HG03460 (cell line): Measurements from ENCODE around the gene ASTN1.

ENCODE experiments used
- ATAC-seq: cut with Tn5 transposase; IDR thresholded peaks from one replicate; pipeline ENCODE4 v1.9.1; 2021; ENCODE audit not compliant: unreplicated experiment

ASTN1 gene

DNA sequence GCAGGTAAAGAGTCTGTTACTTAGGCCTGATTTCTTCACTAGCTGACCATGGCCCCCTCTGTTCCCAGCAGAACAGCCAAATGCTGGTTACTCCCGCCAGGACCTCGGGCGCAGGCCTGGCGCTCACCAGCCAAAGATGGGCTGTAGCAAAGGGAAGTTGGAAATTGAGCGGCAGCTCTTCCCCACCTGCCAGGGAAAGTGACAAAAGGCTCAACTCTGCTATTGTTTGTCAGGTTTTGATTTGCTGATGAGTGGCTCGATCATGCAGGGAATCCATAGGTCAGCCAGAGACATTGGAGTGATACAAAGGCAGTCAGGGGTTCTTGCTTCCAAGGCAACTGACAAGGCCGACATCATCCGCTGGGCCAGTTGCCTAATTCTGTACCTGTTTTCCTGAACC lies 120.1 kb downstream of the ASTN1 start:
- no peak for ATAC-seq

GRCh38 chr1:177043597-177043996 lies 120.9 kb downstream of the ASTN1 start:
- no peak for ATAC-seq

- no peak for ATAC-seq
Measured at GRCh38 chr1:177035586-177035985, 128.9 kb downstream of the ASTN1 start.

GRCh38 chr1:177033628-177034027 lies 130.9 kb downstream of the ASTN1 start:
- ATAC-seq, result no peak

GRCh38 chr1:177032434-177032833 lies 132.1 kb downstream of the ASTN1 start:
- no peak for ATAC-seq

GRCh38 chr1:177024623-177025022 lies 139.9 kb downstream of the ASTN1 start:
- ATAC-seq, result no peak

GRCh38 chr1:177023726-177024125 lies 140.8 kb downstream of the ASTN1 start:
- ATAC-seq, result no peak

GRCh38 chr1:177023249-177023648 lies 141.3 kb downstream of the ASTN1 start:
- no peak for ATAC-seq

- no peak for ATAC-seq
Measured at GRCh38 chr1:177021687-177022086, 142.8 kb downstream of the ASTN1 start.

DNA sequence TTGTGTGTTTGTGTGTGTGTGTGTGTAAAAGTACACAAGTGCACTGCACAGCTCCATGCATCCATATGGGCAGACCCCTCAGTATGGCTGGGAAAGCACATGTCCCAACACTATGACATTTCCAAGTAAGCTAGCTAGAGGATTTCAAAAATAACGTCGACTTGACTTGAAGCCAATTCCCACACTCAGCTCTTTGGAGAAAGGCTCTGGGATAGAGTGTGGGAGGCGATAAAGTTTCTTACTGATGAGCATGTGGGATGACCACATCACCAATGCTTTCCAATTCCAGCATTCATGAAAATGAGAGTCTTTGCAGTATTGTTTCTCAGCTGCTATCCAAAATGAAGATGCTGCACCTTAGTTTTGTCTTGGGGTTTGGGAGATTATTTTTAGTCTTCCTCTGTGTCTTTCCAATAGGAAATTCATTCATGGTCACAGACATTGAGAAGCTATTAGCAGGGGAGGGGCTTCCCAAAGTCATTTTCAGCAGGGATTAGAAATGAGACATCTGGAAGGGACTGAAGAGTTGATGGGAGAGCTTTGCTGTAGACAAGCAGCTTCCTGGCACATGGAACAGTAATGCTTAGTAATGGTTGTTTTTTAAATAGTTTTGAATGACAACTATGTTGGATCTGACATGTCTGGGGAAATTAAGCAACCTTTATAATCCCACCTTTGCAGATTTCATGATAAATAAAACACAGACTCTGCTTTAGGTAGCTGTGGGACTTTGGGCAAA lies 143.5 kb downstream of the ASTN1 start:
- no peak for ATAC-seq

- ATAC-seq, result no peak
Measured at GRCh38 chr1:177017287-177017852, 147.1 kb downstream of the ASTN1 start.

DNA sequence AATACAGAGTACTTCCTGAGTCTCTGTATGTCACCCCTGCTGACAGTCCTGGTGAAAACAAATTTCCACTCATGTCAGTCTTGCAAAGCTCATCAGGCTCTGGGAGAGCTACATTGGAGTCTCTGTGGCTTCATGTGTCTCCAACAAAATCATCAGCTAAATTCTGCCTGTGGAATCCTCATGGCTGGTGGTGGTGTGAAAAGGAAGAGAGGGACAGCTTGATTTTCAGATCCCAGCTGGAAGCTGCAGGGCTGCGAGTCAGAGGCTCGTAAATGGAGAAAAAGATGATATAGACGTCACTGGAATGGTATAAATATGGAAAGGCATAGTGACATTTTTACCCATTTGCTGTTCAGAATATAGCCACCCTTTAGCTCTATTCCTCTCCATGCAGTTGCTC lies 150.2 kb downstream of the ASTN1 start:
- ATAC-seq, result no peak

DNA sequence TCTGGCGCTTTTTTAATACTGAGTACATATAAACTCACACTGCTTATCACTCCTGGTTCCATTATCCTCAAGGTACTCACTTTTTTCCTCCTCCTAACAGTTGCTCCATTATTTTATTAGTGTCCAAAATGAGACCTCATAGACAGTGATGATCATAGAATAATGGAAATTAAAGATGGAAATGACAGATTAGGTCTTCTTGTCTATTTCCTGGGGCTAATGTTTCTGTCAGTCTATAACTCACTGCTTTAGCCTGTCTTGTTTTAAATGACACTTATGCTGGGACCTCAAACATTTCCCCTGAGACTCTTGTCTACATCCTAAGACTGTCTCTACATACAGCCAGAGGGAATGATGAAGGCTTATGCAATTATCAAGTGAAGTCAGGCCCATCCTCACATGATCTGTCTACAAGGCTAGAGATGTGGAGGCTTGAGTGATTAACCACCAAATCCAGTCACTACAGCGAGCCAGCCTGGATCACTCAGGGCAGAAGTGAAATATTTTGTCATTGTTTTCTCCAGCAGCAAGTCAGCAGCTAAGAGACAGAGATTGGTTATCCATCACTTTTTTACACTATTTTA lies 152.1 kb downstream of the ASTN1 start:
- ATAC-seq, result no peak

DNA sequence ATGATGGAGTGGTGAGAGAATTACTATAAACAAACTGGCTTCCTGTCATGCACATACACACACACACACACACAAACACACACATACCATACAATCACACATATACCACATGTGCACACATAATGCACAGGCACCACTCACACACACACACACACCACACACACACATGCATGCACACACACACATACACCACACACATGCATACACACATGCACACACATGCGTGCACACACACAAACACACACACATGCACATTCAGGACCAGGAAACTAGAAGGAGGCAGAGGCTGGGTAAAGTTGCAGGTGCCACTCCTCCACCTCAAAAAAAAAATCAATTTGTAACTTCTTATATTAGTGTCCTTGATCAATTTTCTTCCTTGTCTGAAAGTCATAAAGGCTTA lies 153.0 kb downstream of the ASTN1 start:
- no peak for ATAC-seq

DNA sequence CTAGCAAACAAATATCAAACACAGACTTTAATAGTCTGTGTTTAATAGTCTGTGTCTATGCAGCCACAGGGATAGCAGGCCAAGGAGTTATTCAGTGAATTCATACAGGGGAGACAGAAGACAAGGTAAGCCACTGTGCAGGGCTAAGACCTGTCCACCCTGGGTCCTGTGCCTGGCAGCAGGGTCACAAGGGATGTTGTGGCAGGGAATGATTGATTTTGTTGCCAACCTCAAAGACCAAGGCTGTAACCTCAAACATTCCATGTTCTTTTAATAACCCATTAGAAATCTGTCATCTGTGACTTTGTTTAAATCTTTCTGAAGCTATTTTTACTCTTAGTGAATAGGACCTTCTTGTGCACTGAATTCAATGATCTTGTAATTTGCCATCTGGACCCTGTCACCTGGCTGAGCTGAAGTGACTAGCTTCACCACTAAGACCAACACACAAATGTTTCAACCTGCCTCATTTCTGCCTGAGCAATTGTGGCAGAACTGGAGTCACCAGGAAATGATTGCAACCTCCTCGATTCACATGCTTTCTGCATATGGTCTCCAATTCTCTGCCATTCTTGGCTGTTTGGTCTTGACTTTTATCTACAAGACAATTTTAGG lies 154.2 kb downstream of the ASTN1 start:
- ATAC-seq, result no peak

DNA sequence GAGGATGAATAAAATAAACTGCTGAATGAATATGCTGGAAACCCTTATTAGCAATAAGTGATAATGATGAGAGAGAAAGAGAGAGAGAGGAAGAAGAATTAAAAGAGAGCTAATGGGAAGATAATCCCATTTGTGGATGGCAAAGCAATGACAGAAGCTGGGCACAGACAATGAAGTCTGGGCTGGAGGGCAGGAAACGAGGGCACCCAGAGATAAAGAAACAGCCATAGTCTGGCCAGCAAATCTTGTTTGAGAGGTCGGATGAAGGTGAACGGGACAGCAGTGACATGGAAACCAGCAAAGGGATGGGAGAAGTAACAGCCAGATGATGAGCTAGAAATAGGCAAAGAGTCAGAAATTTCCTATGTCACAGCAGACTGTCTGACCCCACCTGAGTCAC lies 155.9 kb downstream of the ASTN1 start:
- ATAC-seq, result no peak

DNA sequence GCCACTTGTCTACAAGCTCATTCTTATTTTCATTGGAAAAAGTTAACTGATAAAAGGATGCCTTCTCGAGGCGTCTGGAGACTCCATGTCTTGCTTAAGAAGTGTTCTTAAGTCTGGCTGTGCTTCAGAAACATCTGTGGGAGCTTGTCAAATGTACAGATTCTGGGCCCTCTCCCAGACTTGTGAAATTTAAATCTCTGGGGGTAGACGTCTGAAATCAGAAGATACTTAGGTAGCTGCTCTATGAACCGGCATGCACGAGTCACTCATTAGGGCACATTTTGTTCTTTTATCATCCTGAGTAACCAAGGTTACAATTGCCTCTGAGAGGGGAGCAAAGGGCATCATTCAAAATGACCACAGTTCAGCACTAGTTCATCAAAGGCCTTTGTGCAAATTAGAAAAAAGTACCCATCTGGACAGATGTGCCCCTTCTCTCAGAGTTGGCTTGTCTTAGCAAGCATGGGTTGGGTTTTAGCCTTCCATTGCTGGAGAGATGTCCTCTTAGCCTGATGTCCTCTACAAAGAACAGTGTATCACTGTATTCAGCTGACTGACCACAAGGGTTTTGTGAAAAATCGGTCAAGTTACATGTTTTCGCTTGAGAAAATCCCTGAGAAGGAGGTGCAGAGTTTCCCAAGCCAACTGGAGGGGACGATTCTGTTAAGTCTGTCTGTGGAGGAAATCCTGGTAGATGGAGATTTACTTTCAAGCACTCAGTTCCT lies 156.9 kb downstream of the ASTN1 start:
- no peak for ATAC-seq

- no peak for ATAC-seq
Measured at GRCh38 chr1:177002891-177003290, 161.6 kb downstream of the ASTN1 start.

- ATAC-seq, result no peak
Measured at GRCh38 chr1:177001556-177001955, 163.0 kb downstream of the ASTN1 start.

DNA sequence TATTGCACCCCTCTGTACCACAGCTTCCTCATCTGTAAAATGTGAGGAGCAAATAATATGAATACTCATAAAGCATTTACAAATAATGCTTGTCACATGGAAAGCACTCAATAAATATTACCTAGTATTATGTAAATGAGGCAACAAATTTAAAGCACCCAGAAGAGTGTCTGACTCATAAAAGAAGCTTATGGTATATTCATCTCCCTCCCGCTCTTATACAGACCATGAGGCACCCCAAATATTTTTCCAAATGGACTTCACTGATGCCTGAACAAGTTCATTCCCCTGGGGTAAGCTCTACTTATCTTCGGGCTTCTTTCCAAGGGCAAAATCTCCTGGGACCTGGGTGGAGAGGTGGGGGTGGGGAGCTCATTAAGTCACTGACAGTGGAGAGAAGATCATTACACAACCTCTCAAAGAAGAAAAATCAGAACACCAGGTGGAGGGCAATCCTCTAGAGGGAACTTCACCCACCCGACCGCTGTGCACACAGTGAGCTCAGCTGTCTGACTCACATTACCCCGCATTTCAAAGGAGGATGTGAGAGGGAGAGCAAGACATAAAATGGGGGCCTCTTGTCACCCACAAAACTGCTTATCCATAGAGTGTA lies 166.2 kb downstream of the ASTN1 start:
- ATAC-seq, result no peak

DNA sequence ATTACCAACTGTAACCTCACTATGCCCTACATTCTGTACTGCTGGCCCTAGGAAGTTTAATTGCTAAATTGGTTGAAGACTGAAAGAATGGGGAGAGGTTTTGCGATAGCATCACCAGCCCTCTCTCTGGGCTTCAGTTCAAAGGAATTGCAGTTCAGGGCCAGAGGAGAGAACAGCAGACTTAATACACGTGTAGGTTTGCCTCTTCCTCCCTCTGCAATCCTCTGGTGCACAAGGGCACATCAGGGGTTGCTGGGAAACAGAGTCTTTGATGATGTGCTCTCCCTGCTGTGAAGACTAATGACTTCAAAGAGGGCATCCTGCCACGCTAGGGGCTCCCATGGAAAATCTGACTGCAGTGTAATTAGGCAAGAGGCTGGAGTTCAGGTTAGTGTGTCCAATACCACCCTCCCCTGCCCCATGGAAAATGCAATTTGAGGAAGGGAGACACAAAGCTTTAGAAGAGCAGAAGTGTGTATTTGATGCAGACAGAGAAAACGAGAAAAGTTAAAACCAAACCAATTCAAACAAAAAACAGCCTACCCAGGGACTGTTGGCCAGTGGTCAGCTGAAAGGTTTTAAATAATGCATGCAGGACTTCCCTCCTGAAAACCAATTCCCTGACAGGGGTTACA lies 167.9 kb downstream of the ASTN1 start:
- no peak for ATAC-seq
